ENCODE data around the gene SAXO1. TPM values are rescaled to one million over a fixed set of nuclear protein-coding genes. Genes with fewer than 3 reads are reported as not detected.

Gene SAXO1
- total RNA-seq, 1 donor, result under 0.01 TPM

GRCh38 chr9:18920141-18921084 lies 112.6 kb downstream of the SAXO1 start:
- no peak for DNase-seq (ENCODE audit: low read depth in 2 of 3, low spot score in 2 of 3)

GRCh38 chr9:18911714-18912342 lies 121.2 kb downstream of the SAXO1 start:
- DNase-seq (ENCODE audit: low read depth in 2 of 3, low spot score in 2 of 3), result no peak

DNA sequence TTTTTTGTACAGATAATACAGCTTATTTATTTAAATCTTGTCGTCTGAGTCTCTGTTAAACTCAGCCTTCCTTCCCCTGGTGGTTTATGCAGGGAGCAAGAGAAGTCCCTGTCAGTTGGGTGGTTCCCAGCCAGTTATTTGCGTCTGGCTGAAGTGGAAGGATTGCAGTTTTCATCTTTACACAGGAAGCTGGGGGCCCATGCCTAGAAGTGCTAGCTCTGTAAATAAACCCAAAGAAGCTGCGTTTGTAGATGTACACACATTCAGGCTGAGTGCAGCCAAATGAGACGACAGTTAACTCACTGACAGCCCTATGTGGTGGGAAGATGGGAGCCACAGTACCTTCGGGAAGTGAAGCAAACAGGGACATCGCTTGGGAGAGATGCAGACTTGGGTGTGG lies 122.1 kb downstream of the SAXO1 start:
- DNase-seq (ENCODE audit: low read depth in 2 of 3, low spot score in 2 of 3), result no peak

DNA sequence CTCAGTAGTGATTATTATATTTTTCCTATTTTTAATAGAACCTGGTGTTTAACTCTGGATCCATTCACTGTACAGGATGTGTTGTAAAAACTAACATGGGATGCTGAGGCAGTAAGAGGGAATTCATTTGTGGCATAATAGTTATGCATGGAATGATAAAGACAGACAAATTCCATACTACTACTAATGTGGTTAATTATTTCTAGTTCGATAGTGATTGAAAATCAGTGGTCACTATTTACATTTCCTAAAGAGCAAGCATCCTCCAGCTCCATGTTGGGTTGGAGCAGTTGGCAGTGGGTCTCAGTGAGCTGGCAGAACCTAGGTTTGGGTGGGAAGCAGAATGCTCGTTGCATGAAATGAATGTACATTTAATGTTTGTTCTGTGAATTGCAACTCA lies 122.6 kb downstream of the SAXO1 start:
- DNase-seq (ENCODE audit: low read depth in 2 of 3, low spot score in 2 of 3), result no peak

- no peak for DNase-seq (ENCODE audit: low read depth in 2 of 3, low spot score in 2 of 3)
These were observed 123.6 kb downstream of the SAXO1 start for GRCh38 chr9:18909140-18910018.

- DNase-seq (ENCODE audit: low read depth in 2 of 3, low spot score in 2 of 3), result no peak
These were observed 124.9 kb downstream of the SAXO1 start for GRCh38 chr9:18907927-18908625.

DNA sequence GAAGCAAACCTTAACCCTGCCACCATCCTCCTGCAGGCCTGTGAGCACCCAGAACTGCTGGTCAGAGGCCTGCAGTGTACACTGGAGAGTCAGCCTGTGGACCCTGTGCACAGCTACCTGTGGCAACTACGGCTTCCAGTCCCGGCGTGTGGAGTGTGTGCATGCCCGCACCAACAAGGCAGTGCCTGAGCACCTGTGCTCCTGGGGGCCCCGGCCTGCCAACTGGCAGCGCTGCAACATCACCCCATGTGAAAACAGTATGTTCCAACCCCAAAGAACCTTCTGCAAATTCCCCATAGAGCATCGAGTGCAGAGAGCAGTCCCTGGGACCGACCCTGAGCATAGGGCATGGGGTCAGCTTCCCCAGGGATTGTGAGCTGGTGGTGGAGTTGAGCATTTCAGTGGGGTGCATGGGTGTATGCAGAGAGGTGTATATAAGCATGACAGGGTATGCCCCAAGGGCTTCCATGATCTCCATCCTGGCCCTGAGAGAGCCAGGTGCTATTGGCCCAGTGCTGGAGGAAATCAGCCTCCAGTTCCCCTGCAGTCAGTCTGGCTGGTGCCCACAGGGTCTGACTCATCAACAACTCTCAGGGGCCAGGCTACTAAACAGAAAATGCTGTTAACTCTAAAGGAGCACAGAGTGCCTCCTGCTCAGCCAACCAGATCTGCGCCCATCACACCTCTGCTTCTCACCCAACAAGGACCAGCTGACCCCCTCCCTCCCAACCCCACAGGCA lies 126.2 kb downstream of the SAXO1 start:
- DNase-seq (ENCODE audit: low read depth in 2 of 3, low spot score in 2 of 3), result no peak

DNA sequence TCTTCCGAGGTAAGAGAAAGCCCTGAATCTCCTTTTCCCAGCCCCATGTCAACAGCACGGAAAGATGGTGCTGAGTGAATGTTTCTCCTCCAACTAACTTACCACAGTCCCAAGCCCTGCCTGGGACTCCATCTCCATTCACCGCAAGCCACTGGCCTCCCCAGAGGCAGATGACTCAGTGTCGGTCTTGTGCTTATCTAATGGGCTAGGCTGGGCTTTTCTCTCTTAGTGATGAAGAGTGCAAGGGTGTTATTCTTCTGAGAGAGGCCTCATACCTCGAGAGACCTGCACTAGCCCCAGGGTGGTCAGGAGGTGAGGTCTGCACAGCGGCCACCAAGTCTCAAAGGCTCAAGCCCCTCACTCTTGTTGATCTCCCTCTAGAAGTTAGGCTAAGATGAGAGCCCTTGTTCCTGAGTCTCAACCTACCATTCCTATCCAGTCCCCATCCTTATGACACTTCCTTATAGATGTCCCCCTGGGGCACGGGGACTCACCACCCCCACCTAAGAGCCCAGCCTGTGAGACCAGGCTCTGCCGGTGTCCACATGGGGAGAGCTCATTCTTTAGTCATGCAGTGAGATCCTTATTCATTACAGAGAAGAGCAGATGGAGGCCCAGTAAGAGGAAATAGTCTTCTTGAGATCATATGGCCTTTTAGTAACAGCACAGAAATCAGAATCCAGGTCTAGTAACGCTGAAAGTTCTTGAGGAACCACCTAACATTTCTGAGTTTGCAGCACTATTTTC lies 127.0 kb downstream of the SAXO1 start:
- no peak for DNase-seq (ENCODE audit: low read depth in 2 of 3, low spot score in 2 of 3)

DNA sequence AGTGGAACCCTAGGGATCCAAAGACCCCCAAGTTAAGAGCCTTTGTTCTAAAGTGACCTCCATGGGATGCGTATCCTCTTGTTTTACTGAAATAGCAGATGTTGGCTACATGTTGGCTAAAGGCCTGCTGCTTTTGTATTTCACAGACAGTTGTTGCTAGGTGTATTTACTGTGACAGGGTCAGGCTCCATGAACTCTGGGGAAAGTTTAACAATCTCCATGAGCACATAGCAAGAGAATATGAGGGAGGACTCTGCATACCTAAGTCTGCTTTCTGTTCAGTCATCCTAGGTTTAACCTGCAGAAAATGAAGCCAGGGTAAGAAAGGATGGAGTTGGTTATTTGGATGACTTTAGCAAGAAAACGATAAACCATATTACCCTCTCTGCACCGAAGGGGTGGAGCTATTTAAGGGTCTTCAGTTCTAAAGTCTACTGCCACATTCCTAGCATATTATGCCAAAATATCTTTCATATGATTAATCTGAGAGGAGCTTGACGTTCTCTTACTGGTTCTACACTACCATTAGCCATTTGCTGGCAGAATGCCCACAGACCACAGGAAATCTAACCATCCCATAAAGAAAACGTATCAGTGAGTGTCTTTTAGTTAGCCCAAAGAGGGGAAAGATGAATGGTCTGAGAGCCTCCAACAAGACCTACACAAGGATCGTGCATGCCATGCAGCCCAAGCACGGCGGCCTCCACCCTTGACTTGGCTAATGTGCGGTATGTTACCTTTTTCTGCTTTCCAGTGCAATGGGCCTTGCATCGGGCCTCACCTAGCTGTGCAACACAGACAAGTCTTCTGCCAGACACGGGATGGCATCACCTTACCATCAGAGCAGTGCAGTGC lies 127.8 kb downstream of the SAXO1 start:
- DNase-seq (ENCODE audit: low read depth in 2 of 3, low spot score in 2 of 3), result no peak

DNA sequence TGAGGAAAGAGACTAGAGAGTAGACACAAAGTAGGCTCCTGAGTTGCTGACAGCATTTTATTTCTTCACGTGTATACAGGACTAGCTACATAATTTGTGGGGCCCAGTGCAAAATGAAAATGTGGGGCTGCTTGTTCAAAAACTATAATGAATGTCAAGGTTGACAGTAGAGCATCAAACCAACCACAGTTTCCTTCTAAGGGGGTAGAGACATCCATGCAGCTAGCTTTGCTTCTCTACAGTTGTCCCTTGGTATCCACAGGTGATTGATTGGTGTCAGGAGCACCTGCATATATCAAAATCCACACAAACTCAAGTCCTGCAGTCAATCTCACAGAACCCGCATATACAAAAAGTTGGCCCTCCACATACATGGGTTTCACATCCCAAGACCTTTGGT lies 129.6 kb downstream of the SAXO1 start:
- no peak for DNase-seq (ENCODE audit: low read depth in 2 of 3, low spot score in 2 of 3)

GRCh38 chr9:18896531-18897179 lies 136.4 kb downstream of the SAXO1 start:
- no peak for DNase-seq (ENCODE audit: low read depth in 2 of 3, low spot score in 2 of 3)

DNA sequence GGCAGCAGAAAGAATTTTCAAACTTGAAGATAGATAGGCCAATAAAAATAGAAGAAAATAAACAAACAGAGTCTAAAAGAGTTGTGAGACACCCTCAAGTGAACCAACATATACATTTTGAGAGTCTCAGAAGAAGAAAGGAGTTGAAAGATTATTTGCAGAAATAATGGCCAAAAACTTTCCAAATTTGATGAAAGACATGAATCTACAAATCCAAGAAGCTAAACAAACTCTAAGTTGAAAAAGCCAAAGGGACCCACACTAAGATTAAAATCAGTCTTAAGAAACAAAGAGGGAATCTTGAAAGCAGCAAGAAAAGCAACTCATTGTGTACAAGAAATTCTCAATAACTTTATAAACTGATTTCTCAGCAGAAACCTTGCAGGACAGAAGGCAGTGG lies 137.0 kb downstream of the SAXO1 start:
- DNase-seq (ENCODE audit: low read depth in 2 of 3, low spot score in 2 of 3), result no peak

DNA sequence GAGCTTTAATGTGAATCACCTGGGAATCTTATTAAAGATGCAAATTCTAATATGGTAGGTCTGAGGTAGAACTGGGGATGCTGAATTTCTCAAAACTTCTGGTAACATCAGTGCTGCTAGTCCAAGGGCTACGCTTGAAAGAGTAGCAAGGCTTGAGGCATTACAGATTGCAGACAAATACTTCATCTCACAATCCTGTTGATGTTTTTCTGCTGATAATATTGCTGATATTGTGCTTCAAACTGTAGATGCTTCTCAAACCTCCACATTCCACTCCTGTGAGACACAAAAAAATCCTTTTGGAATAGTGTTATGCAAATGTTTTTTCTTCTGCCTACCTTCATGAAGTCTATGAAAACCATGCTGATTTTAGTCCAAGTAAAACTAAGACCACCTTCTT lies 139.5 kb downstream of the SAXO1 start:
- DNase-seq (ENCODE audit: low read depth in 2 of 3, low spot score in 2 of 3), result no peak

DNA sequence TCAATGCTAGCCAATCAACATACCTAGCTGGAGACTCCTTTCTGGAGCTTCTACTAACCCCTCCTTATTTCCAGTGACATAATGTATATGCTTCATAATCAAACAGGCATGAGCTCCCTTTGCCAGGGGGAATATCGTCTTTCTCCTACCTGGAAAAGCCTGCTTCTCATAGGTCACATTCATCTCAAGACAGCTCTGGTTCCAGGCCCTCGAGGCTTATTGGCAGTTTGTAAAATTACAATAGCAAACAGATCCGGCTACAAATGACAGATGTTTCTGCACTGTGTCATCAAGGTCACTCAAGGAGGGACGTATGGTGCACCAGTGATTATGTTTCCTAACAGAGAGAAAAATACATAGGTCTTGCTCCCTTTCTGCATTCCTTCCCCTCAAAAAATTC lies 140.0 kb downstream of the SAXO1 start:
- DNase-seq (ENCODE audit: low read depth in 2 of 3, low spot score in 2 of 3), result no peak

- no peak for DNase-seq (ENCODE audit: low read depth in 2 of 3, low spot score in 2 of 3)
These were observed 140.9 kb downstream of the SAXO1 start for GRCh38 chr9:18891946-18892670.

- no peak for DNase-seq (ENCODE audit: low read depth in 2 of 3, low spot score in 2 of 3)
These were observed 142.6 kb downstream of the SAXO1 start for GRCh38 chr9:18890372-18890771.

DNA sequence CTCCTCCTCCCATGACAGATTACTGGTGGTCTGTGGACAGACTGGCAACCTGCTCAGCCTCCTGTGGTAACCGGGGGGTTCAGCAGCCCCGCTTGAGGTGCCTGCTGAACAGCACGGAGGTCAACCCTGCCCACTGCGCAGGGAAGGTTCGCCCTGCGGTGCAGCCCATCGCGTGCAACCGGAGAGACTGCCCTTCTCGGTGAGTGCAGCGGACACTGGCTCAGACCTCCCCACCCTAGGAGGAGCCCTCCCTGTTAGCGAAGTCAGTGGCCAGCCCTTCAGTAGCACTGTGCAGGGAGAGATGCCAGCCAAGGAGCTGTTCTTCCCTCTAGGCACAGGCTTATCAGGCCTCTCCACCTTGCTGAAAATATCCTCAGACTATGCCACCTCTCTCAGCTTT lies 143.5 kb downstream of the SAXO1 start:
- no peak for DNase-seq (ENCODE audit: low read depth in 2 of 3, low spot score in 2 of 3)
